Endodermal cell (in vitro differentiated cells): ENCODE results near the gene RBM17. TPM values are rescaled to one million over a fixed set of nuclear protein-coding genes. Genes with fewer than 3 reads are reported as not detected.
"Not testable (repeated sequence)": the region's sequence is repeated elsewhere in the genome, so short reads cannot be mapped to it uniquely, and the experiment has no call there.

Experiments
- DNase-seq: peaks from one replicate; pipeline ENCODE4 v3.0.0-alpha.2; 2017
- H3K27ac ChIP-seq: 2 replicates; pipeline ENCODE4 v1.5.1; 2013; ENCODE audit warnings: mild to moderate bottlenecking, low read depth, low read length, moderate library complexity
- H3K27me3 ChIP-seq: 2 replicates; pipeline ENCODE4 v1.6.1; 2013; ENCODE audit warnings: mild to moderate bottlenecking, low read length, moderate library complexity; ENCODE audit not compliant: insufficient read depth, control insufficient read depth, poor library complexity, severe bottlenecking
- H3K36me3 ChIP-seq: 2 replicates; pipeline ENCODE4 v1.7.0; 2013; ENCODE audit warnings: mild to moderate bottlenecking, low read length, moderate library complexity; ENCODE audit not compliant: control insufficient read depth, insufficient read depth
- H3K4me1 ChIP-seq: one replicate; pipeline ENCODE4 v1.7.0; 2013; ENCODE audit warnings: low read length; ENCODE audit not compliant: control insufficient read depth, insufficient read depth
- H3K4me3 ChIP-seq: 2 replicates; pipeline ENCODE4 v1.5.1; 2013; ENCODE audit warnings: mild to moderate bottlenecking, low read length, moderate library complexity
- H3K9ac ChIP-seq: 2 replicates; pipeline ENCODE4 v1.6.1; 2013; ENCODE audit warnings: mild to moderate bottlenecking, low read length, moderate library complexity; ENCODE audit not compliant: poor library complexity, severe bottlenecking; ENCODE audit errors: extremely low read depth
- H3K9me3 ChIP-seq: 2 replicates; pipeline ENCODE4 v1.6.1; 2013; ENCODE audit warnings: mild to moderate bottlenecking, low read length, moderate library complexity; ENCODE audit not compliant: control insufficient read depth
- H3K27ac Mint-ChIP-seq: 2 replicates; pipeline ENCODE4 v1.8.0; 2020; ENCODE audit warnings: mixed read lengths
- H3K27me3 Mint-ChIP-seq: 2 replicates; pipeline ENCODE4 v1.8.0; 2021; ENCODE audit warnings: mild to moderate bottlenecking, mixed read lengths; ENCODE audit not compliant: insufficient read depth
- H3K36me3 Mint-ChIP-seq: 2 replicates; pipeline ENCODE4 v1.8.0; 2020; ENCODE audit warnings: low read depth, mixed read lengths
- H3K4me1 Mint-ChIP-seq: 2 replicates; pipeline ENCODE4 v1.8.0; 2020; ENCODE audit warnings: mixed read lengths
- H3K4me3 Mint-ChIP-seq: 2 replicates; pipeline ENCODE4 v1.8.0; 2020; ENCODE audit warnings: mild to moderate bottlenecking, moderate library complexity, mixed read lengths
- H3K9me3 Mint-ChIP-seq: 2 replicates; pipeline ENCODE4 v1.8.0; 2020; ENCODE audit warnings: mild to moderate bottlenecking, mixed read lengths
- WGBS, 2 experiments: methylation state at CpG; one replicate each; pipeline versions ENCODE4 v1.1.5 to v1.1.7; 2013; ENCODE audit warnings: missing lambda C conversion rate in 2 of 2, mixed read lengths in 1 of 2; ENCODE audit not compliant: insufficient coverage in 1 of 2, insufficient read length in 1 of 2; 5-methylcytosine and 5-hydroxymethylcytosine counted together
- total RNA-seq, 2 donors: library from RNA; stranded (reverse); fragmentation: NEBNext Ultra II Directional in 1 of 2; extraction: Animal tissue kit (Norgen Biotek cat#: 25700) in 1 of 2; gene quantifications; 2 replicates in 1 of 2; 3 replicates in 1 of 2; pipeline ENCODE4 v1.2.1, GENCODE V29; 2021
- TF ChIP-seq, protein P1 (sequence below): fragments of 200-600 bp; sonication (generic); conservative IDR thresholded peaks from 2 replicates; pipeline ENCODE4 v1.5.0; 2021; ENCODE audit warnings: antibody characterized with exemption, mild to moderate bottlenecking

Gene RBM17
- total RNA-seq, 2 donors from 2014 or later = 123 to 139 TPM

- 88 to 90% methylated on average over 8 of the region's 8 CpGs for WGBS, 2 experiments
- Mint-ChIP-seq H3K36me3 (no peaks in the 10 kb centered on the region), H3K4me1 (peaks cover 7% of the 10 kb centered on the region), H3K27ac (no peak overlapping the region), H3K4me3 (no peak overlapping the region), H3K9me3 (no peaks in the 10 kb centered on the region), H3K27me3 (peaks cover 36% of the 10 kb centered on the region)
- no peak overlapping the region for H3K27ac ChIP-seq
- no peaks in the 10 kb centered on the region for H3K36me3 ChIP-seq
- no peaks in the 10 kb centered on the region for H3K27me3 ChIP-seq
- H3K4me1 ChIP-seq = peaks cover 9% of the 10 kb centered on the region
- H3K9ac ChIP-seq = no peak overlapping the region
- no peaks in the 10 kb centered on the region for H3K9me3 ChIP-seq
- DNase-seq = no peak
- no peak overlapping the region for H3K4me3 ChIP-seq
- TF ChIP-seq, protein P1, sequence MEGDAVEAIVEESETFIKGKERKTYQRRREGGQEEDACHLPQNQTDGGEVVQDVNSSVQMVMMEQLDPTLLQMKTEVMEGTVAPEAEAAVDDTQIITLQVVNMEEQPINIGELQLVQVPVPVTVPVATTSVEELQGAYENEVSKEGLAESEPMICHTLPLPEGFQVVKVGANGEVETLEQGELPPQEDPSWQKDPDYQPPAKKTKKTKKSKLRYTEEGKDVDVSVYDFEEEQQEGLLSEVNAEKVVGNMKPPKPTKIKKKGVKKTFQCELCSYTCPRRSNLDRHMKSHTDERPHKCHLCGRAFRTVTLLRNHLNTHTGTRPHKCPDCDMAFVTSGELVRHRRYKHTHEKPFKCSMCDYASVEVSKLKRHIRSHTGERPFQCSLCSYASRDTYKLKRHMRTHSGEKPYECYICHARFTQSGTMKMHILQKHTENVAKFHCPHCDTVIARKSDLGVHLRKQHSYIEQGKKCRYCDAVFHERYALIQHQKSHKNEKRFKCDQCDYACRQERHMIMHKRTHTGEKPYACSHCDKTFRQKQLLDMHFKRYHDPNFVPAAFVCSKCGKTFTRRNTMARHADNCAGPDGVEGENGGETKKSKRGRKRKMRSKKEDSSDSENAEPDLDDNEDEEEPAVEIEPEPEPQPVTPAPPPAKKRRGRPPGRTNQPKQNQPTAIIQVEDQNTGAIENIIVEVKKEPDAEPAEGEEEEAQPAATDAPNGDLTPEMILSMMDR = no peak
Observed at GRCh38 chr10:6140965-6141295, 52.1 kb downstream of the RBM17 start.

DNA sequence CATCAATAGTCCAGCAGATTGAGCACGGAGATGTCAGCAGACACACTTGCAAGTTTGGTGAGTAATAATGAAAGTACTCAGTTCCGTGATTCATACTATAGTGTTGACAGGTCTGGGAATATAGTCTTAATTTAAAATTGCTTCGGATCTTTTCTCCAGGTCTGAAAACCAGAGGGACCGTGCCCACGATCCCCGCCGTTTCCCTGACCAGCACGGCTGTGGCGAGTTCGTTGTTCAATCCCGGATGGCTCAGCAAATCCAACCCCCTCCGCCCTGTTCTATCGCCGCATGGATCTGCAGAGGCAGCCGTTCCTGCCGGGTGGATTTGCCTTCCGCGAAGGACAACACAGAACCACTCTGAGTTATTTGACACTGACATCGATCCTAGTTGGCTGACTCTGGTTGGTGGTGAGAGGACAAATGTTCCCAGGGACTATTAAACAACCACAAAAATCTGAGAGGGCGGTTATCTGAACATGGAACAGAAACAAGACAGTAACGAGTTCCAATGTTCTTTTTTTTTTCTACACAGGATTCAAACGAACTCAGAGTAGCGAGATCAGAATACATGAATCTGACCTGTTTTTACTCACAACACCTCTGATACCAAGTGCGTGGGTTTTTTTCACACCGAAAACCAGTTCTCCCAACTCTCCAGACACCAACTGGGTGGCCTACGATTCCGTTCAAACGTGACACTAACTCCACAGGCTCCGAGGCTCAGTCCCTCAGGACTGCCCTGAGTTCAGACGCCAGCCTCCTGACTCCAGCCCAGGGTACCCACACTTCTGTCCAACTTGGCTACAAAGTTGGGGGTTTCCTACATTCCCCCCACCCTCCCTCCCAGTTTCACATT is 52.7 kb downstream of the RBM17 start:
- no peaks in the 10 kb centered on the region for H3K9me3 ChIP-seq
- Mint-ChIP-seq H3K36me3 (no peaks in the 10 kb centered on the region), H3K4me3 (no peak overlapping the region), H3K27me3 (peaks cover 36% of the 10 kb centered on the region), H3K9me3 (no peaks in the 10 kb centered on the region), H3K4me1 (peaks cover 13% of the 10 kb centered on the region), H3K27ac (no peak overlapping the region)
- H3K4me3 ChIP-seq = no peak overlapping the region
- H3K27ac ChIP-seq = no peak overlapping the region
- DNase-seq = no peak
- no peaks in the 10 kb centered on the region for H3K36me3 ChIP-seq
- no peak overlapping the region for H3K9ac ChIP-seq
- TF ChIP-seq, protein P1 = no peak
- WGBS, 2 experiments = 90 to 93% methylated on average over 24 to 30 of the region's 30 CpGs
- H3K27me3 ChIP-seq = no peaks in the 10 kb centered on the region
- H3K4me1 ChIP-seq = peaks cover 15% of the 10 kb centered on the region

DNA sequence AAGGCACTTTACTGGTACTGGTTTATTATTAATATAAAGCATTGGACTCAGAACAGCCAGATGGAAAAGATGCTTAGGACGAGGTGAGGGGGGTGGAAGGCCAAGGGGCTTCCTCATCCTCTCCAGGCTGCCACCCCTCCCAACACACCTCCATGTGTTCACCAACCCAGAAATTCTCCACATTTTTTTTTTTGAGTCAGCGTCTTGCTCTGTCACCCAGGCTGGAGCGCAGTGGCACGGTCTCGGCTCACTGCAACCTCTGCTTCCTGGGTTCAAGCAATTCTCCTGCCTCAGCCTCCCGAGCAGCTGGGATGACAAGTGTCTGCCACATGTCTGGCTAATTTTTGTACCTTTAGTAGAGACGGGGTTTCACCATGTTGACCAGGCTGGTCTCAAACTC is 53.4 kb downstream of the RBM17 start:
- peaks cover 16% of the 10 kb centered on the region for H3K4me1 Mint-ChIP-seq
- H3K9ac ChIP-seq, H3K9me3 ChIP-seq, H3K27ac ChIP-seq, H3K27me3 ChIP-seq, H3K36me3 Mint-ChIP-seq, H3K36me3 ChIP-seq, H3K4me3 Mint-ChIP-seq, DNase-seq, H3K4me3 ChIP-seq, H3K9me3 Mint-ChIP-seq, H3K27ac Mint-ChIP-seq: not testable (repeated sequence)
- peaks cover 15% of the 10 kb centered on the region for H3K4me1 ChIP-seq
- peaks cover 33% of the 10 kb centered on the region for H3K27me3 Mint-ChIP-seq
- 93 to 94% methylated on average over 6 to 7 of the region's 7 CpGs for WGBS, 2 experiments
